ENCODE measurements around the gene PRND. TPM values are rescaled to one million over a fixed set of nuclear protein-coding genes. Genes with fewer than 3 reads are reported as not detected.

The PRND gene
- total and polyA plus RNA-seq, 2 of the 8 experiments (the other 6 are each of a cell fraction or from before 2014, with no cell fraction given) = 0.09 to 0.11 TPM

DNA sequence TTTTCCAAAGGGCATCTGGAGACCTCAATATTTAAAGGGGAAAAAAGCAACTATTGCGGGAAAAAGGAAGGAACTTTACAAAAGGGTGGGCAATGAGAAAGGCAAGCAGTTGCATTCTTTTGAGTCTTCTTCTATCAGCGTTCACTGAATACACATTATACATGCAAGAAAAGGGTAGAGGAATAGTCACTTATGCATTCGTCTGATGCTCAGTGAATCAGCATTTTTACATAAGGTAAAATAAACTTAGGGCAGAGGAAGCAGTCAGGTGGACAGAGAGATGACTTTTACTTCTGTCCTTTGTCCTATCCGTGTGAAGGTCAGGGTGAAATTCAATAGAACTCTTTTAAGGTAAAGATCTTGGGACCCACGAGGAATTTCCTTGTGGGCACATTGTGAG is 49.3 kb downstream of the PRND start:
- Histone ChIP-seq H4K8ac (ENCODE audit: extremely low read depth, insufficient read depth, low read length) (no peak overlapping the region), H3K56ac (replicated peaks; ENCODE audit: insufficient read length, low read depth, low read length) (no peak overlapping the region), H3K4me2 (ENCODE audit: insufficient read depth in 1 of 2, low read depth in 2 of 2, low read length in 2 of 2) (no peak overlapping the region), H4K5ac (ENCODE audit: insufficient read length, low read depth, low read length) (no peak overlapping the region), H2BK20ac (ENCODE audit: low read length) (no peak overlapping the region), H2BK12ac (ENCODE audit: low read depth, low read length) (no peak overlapping the region), H3K27me3 (replicated peaks in 1 of 4; ENCODE audit: control insufficient read depth in 3 of 4, extremely low read depth in 1 of 4, insufficient read depth in 3 of 4, low read length in 3 of 4) (no peaks in the 10 kb centered on the region), H3K79me2 (ENCODE audit: control insufficient read depth in 1 of 2, insufficient read depth in 2 of 2, low read length in 2 of 2) (no peaks in the 10 kb centered on the region), H2BK120ac (replicated peaks; ENCODE audit: low read depth, low read length) (no peak overlapping the region), H3K9me3 (ENCODE audit: insufficient read depth in 2 of 2, low read depth in 1 of 2, low read length in 1 of 2) (peaks cover 9% of the 10 kb centered on the region in 2 experiments; a peak in 2 of 4 replicates), H2BK15ac (ENCODE audit: low read length) (no peak overlapping the region), H4K20me1 (replicated peaks in 1 of 2; ENCODE audit: control insufficient read depth in 1 of 2, insufficient read depth in 2 of 2, low read length in 2 of 2) (no peaks in the 10 kb centered on the region), H2AFZ (ENCODE audit: low read length) (no peak overlapping the region), H3K23me2 (ENCODE audit: low read depth, low read length) (no peaks in the 10 kb centered on the region), H4K91ac (replicated peaks; ENCODE audit: insufficient read length, low read length) (no peak overlapping the region), H2BK5ac (ENCODE audit: low read depth, low read length) (no peak overlapping the region), H3K4me3 (ENCODE audit: extremely low read depth in 1 of 4, insufficient read depth in 2 of 4, low read depth in 3 of 4, low read length in 4 of 4) (no peak overlapping the region), H3K79me1 (ENCODE audit: low read depth, low read length) (no peaks in the 10 kb centered on the region), H3K23ac (ENCODE audit: insufficient read length) (no peak overlapping the region), H2AK5ac (ENCODE audit: low read depth, low read length) (no peak overlapping the region), H3K27ac (ENCODE audit: low read depth, low read length) (no peak overlapping the region), H3K4ac (replicated peaks; ENCODE audit: insufficient read length, low read depth, low read length) (no peak overlapping the region), H3K4me1 (replicated peaks in 1 of 4; ENCODE audit: control insufficient read depth in 3 of 4, insufficient read depth in 4 of 4, low read length in 3 of 4) (no peaks in the 10 kb centered on the region), H3K18ac (ENCODE audit: extremely low read depth, low read length) (no peak overlapping the region), H3K14ac (ENCODE audit: insufficient read length) (no peak overlapping the region), H3K9ac (replicated peaks in 1 of 4; ENCODE audit: extremely low read depth in 1 of 4, low read depth in 3 of 4, low read length in 3 of 4) (no peak overlapping the region), H3K36me3 (ENCODE audit: control insufficient read depth in 2 of 4, insufficient read depth in 4 of 4, low read length in 3 of 4) (no peaks in the 10 kb centered on the region)
- ChIA-PET POLR2A (ENCODE audit: partially characterized antibody) (no interaction called here), CTCF (ENCODE audit: partially characterized antibody) (interaction anchor here (0.8 to 1.4 kb wide), 5 partner anchors 11 to 187 kb away, joined by 3 to 4 read pairs (median 4); no protein-coding TSS in a partner anchor)
- WGBS, 2 experiments (ENCODE audit: extremely low coverage in 1 of 2, insufficient coverage in 1 of 2, insufficient read length in 1 of 2, insufficient replicate concordance in 2 of 2, low coverage in 1 of 2, low lambda C conversion rate in 2 of 2, missing lambda C conversion rate in 1 of 2) = 82% methylated on average over 5 of the region's 5 CpGs; no CpG with 5 or more reads in 1 of the 2 experiments
- no peak for DNase-seq (ENCODE audit: low read depth in 1 of 2, low spot score in 2 of 2)
- no peak for FAIRE-seq
- TF ChIP-seq RBBP5 (IDR thresholded peaks at IDR 0.05; ENCODE audit: borderline replicate concordance, low read depth, low read length) (no peak), TAF7 (optimal IDR thresholded peaks at IDR 0.05; ENCODE audit: borderline replicate concordance, low read depth, low read length) (no peak), HDAC2 (IDR thresholded peaks at IDR 0.05; ENCODE audit: borderline replicate concordance in 1 of 2, low read depth in 2 of 2, low read length in 2 of 2) (no peak), TCF12 (IDR thresholded peaks at IDR 0.05; ENCODE audit: low read depth, low read length) (no peak), SP4 (IDR thresholded peaks at IDR 0.05; ENCODE audit: low read length) (no peak), ASH2L (IDR thresholded peaks at IDR 0.05; ENCODE audit: low read length) (no peak), EGR1 (IDR thresholded peaks at IDR 0.05; ENCODE audit: borderline replicate concordance, low read depth, low read length) (no peak), BACH1 (IDR thresholded peaks at IDR 0.05; ENCODE audit: low read length) (no peak), PHF8 (conservative IDR thresholded peaks at IDR 0.05; ENCODE audit: low read depth, low read length) (no peak), RNF2 (IDR thresholded peaks at IDR 0.05; ENCODE audit: borderline replicate concordance, low read depth, low read length, missing control alignments, poor library complexity, severe bottlenecking) (no peak), SAP30 (IDR thresholded peaks at IDR 0.05; ENCODE audit: insufficient read depth, insufficient replicate concordance, low read length) (no peak), CHD2 (IDR thresholded peaks at IDR 0.05; ENCODE audit: low read length) (no peak)
- TF ChIP-seq, protein P1, sequence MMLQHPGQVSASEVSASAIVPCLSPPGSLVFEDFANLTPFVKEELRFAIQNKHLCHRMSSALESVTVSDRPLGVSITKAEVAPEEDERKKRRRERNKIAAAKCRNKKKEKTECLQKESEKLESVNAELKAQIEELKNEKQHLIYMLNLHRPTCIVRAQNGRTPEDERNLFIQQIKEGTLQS (IDR thresholded peaks at IDR 0.05; ENCODE audit: insufficient read depth, low read depth, low read length) = no peak
